A673 (cell line): ENCODE data around the gene SMARCD2. TPM values are rescaled to one million over a fixed set of nuclear protein-coding genes. Genes with fewer than 3 reads are reported as not detected.
"Not testable (repeated sequence)": the region's sequence is repeated elsewhere in the genome, so short reads cannot be mapped to it uniquely, and the experiment has no call there.

Experiments
- BruUV-seq: library from RNA; stranded (reverse); fragments of 400-500 nt; replicated peaks from 2 replicates; lab custom pipeline; 2021; lab: Mats Ljungman, UMichigan
- CTCF ChIA-PET: fragments of 300-600 bp; sonication (Branson Sonifier 250); formaldehyde crosslinking; loops from one replicate; lab custom pipeline; 2022; ENCODE audit warnings: antibody characterized with exemption; lab: Charles Lee
- POLR2A ChIA-PET: fragments of 300-600 bp; sonication (Branson Sonifier 250); formaldehyde crosslinking; loops from one replicate; lab custom pipeline; 2022; ENCODE audit warnings: antibody characterized with exemption; ENCODE audit not compliant: low non-redundant PET; lab: Charles Lee
- DNase-seq: peaks from one replicate; pipeline ENCODE4 v3.0.0-alpha.2; 2015; ENCODE audit warnings: low spot score
- H3K27ac ChIP-seq: fragments of 200-600 bp; sonication (generic); 2 replicates; pipeline ENCODE4 v1.5.1; 2016; ENCODE audit warnings: mixed run types, low read depth, mild to moderate bottlenecking, mixed read lengths, antibody characterized with exemption, low read length; ENCODE audit not compliant: poor library complexity, severe bottlenecking
- H3K27me3 ChIP-seq: fragments of 200-600 bp; sonication (generic); replicated peaks from 2 replicates; pipeline ENCODE4 v1.6.1; 2017; ENCODE audit warnings: mixed run types, low read depth, mild to moderate bottlenecking, mixed read lengths, antibody characterized with exemption, low read length; ENCODE audit not compliant: insufficient read depth, poor library complexity
- H3K36me3 ChIP-seq: fragments of 200-600 bp; sonication (generic); 2 replicates; pipeline ENCODE4 v1.6.1; 2016; ENCODE audit warnings: mixed run types, mild to moderate bottlenecking, mixed read lengths, antibody characterized with exemption, low read length; ENCODE audit not compliant: insufficient read depth, poor library complexity, severe bottlenecking
- H3K4me1 ChIP-seq: fragments of 200-600 bp; sonication (generic); 2 replicates; pipeline ENCODE4 v1.6.1; 2017; ENCODE audit warnings: mixed run types, mild to moderate bottlenecking, mixed read lengths, antibody characterized with exemption, low read length; ENCODE audit not compliant: insufficient read depth, poor library complexity, severe bottlenecking
- H3K4me3 ChIP-seq: fragments of 200-600 bp; sonication (generic); 2 replicates; pipeline ENCODE4 v1.5.1; 2016; ENCODE audit warnings: low read depth, mixed run types, mild to moderate bottlenecking, mixed read lengths, low read length; ENCODE audit not compliant: poor library complexity, severe bottlenecking
- H3K9me3 ChIP-seq: fragments of 200-600 bp; sonication (generic); 2 replicates; pipeline ENCODE4 v1.6.1; 2016; ENCODE audit warnings: mixed run types, low read depth, mild to moderate bottlenecking, mixed read lengths, antibody characterized with exemption, low read length; ENCODE audit not compliant: poor library complexity, severe bottlenecking
- CTCF ChIP-seq: fragments of 300-800, 200-600 bp; sonication (generic); conservative IDR thresholded peaks from 2 replicates; pipeline ENCODE4 v1.5.1; 2017; ENCODE audit warnings: low read depth, mild to moderate bottlenecking, antibody characterized with exemption, low read length, moderate library complexity, mixed read lengths
- EZH2 ChIP-seq: fragments of 200-600 bp; sonication (generic); IDR thresholded peaks from 2 replicates; pipeline ENCODE4 v1.6.1; 2017; ENCODE audit warnings: borderline replicate concordance, low read depth, mild to moderate bottlenecking, mixed read lengths, antibody characterized with exemption, low read length; ENCODE audit not compliant: poor library complexity, severe bottlenecking
- intact Hi-C: fragments of 100-400 bp; cut with micrococcal nuclease; formaldehyde crosslinking; loops from one replicate; pipeline ENCODE4 v1.10.0; 2022; ENCODE audit not compliant: unreplicated experiment
- total RNA-seq: library from RNA; stranded (reverse); gene quantifications from 2 replicates; pipeline ENCODE4 v1.2.3, GENCODE V29; 2021

Gene SMARCD2
- total RNA-seq, 1 experiment from 2014 or later = 71.9 TPM

GRCh38 chr17:63859257-63859656 lies 16.8 kb upstream of the SMARCD2 start:
- TF ChIP-seq EZH2 = no peak
- TF ChIP-seq CTCF = no peak
- Histone ChIP-seq H3K27me3 (no peaks in the 10 kb centered on the region), H3K27ac (no peak overlapping the region), H3K4me1 (no peaks in the 10 kb centered on the region), H3K4me3 (no peak overlapping the region), H3K9me3 (no peaks in the 10 kb centered on the region), H3K36me3 (no peaks in the 10 kb centered on the region)
- no peak for DNase-seq
- intact Hi-C loops = no loop called here
- POLR2A ChIA-PET = no interaction called here
- BruUV-seq = no TSS peak
- CTCF ChIA-PET = interaction anchor here (0.6 kb wide), 1 partner anchor 22 kb away, joined by 3 read pairs; no protein-coding TSS in a partner anchor

GRCh38 chr17:63856425-63856824 lies 13.9 kb upstream of the SMARCD2 start:
- CTCF ChIA-PET, DNase-seq, H3K27me3 ChIP-seq, intact Hi-C loops, H3K36me3 ChIP-seq, H3K27ac ChIP-seq, H3K4me3 ChIP-seq, BruUV-seq, H3K9me3 ChIP-seq, POLR2A ChIA-PET, H3K4me1 ChIP-seq: not testable (repeated sequence)

- Histone ChIP-seq H3K27ac (no peak overlapping the region), H3K4me3 (no peak overlapping the region), H3K36me3 (no peaks in the 10 kb centered on the region), H3K4me1 (no peaks in the 10 kb centered on the region), H3K9me3 (no peaks in the 10 kb centered on the region), H3K27me3 (no peaks in the 10 kb centered on the region)
- CTCF ChIA-PET = no interaction called here
- no peak for DNase-seq
- intact Hi-C loops = no loop called here
- TF ChIP-seq EZH2 (no peak), CTCF (no peak)
- no TSS peak for BruUV-seq
- POLR2A ChIA-PET = no interaction called here
These were observed 12.7 kb upstream of the SMARCD2 start for GRCh38 chr17:63855185-63855584.

- Histone ChIP-seq H3K27ac (no peak overlapping the region), H3K4me1 (no peaks in the 10 kb centered on the region), H3K4me3 (no peak overlapping the region), H3K36me3 (no peaks in the 10 kb centered on the region), H3K27me3 (no peaks in the 10 kb centered on the region), H3K9me3 (no peaks in the 10 kb centered on the region)
- BruUV-seq = no TSS peak
- intact Hi-C loops = no loop called here
- ChIA-PET POLR2A (no interaction called here), CTCF (no interaction called here)
- TF ChIP-seq CTCF = no peak
- no peak for TF ChIP-seq EZH2
- no peak for DNase-seq
These were observed 12.2 kb upstream of the SMARCD2 start for GRCh38 chr17:63854709-63855108.
